Mesendoderm (in vitro differentiated cells): ENCODE data around the gene UTS2R.

Source experiments
- DNase-seq: peaks from one replicate; pipeline ENCODE4 v3.0.0; 2013
- H2AK5ac ChIP-seq: 2 replicates; pipeline ENCODE4 v1.6.1; 2013; ENCODE audit warnings: low read length, inconsistent platforms
- H2BK120ac ChIP-seq: 2 replicates; pipeline ENCODE4 v1.6.1; 2013; ENCODE audit warnings: low read depth, mild to moderate bottlenecking, low read length, moderate library complexity, mixed read lengths
- H2BK15ac ChIP-seq: replicated peaks from 2 replicates; pipeline ENCODE4 v1.6.1; 2013; ENCODE audit warnings: low read depth, mild to moderate bottlenecking, moderate library complexity
- H2BK5ac ChIP-seq: 2 replicates; pipeline ENCODE4 v1.6.1; 2013; ENCODE audit warnings: low read length, inconsistent platforms
- H3K18ac ChIP-seq: 2 replicates; pipeline ENCODE4 v1.6.1; 2013; ENCODE audit warnings: mild to moderate bottlenecking, low read length, mixed read lengths
- H3K23ac ChIP-seq: one replicate; pipeline ENCODE4 v1.6.1; 2013; ENCODE audit warnings: low read length
- H3K27ac ChIP-seq: 2 replicates; pipeline ENCODE4 v1.5.1; 2013; ENCODE audit warnings: low read depth, mild to moderate bottlenecking, inconsistent platforms, low read length, moderate library complexity
- H3K27me3 ChIP-seq: 2 replicates; pipeline ENCODE4 v1.6.1; 2013; ENCODE audit warnings: low read length, control low read depth, mild to moderate bottlenecking, inconsistent platforms; ENCODE audit not compliant: insufficient read depth, poor library complexity
- H3K36me3 ChIP-seq: 2 replicates; pipeline ENCODE4 v1.6.1; 2013; ENCODE audit warnings: low read length, inconsistent platforms; ENCODE audit not compliant: control insufficient read depth, insufficient read depth
- H3K4ac ChIP-seq: one replicate; pipeline ENCODE4 v1.6.1; 2013; ENCODE audit warnings: low read depth, mild to moderate bottlenecking, low read length, moderate library complexity
- H3K4me1 ChIP-seq: 2 replicates; pipeline ENCODE4 v1.6.1; 2013; ENCODE audit warnings: low read depth, low read length, inconsistent platforms; ENCODE audit not compliant: control insufficient read depth
- H3K4me2 ChIP-seq: 2 replicates; pipeline ENCODE4 v1.6.1; 2013; ENCODE audit warnings: low read length
- H3K4me3 ChIP-seq: 2 replicates; pipeline ENCODE4 v1.5.1; 2013; ENCODE audit warnings: mild to moderate bottlenecking, low read length
- H3K56ac ChIP-seq: one replicate; pipeline ENCODE4 v1.6.1; 2013; ENCODE audit warnings: low read length
- H3K79me1 ChIP-seq: 2 replicates; pipeline ENCODE4 v1.6.1; 2013; ENCODE audit warnings: low read length, inconsistent platforms
- H3K79me2 ChIP-seq: 2 replicates; pipeline ENCODE4 v1.6.1; 2013; ENCODE audit warnings: mild to moderate bottlenecking, low read length; ENCODE audit not compliant: control insufficient read depth, insufficient read depth
- H3K9ac ChIP-seq: 2 replicates; pipeline ENCODE4 v1.6.1; 2013; ENCODE audit warnings: low read length, inconsistent platforms
- H4K5ac ChIP-seq: one replicate; pipeline ENCODE4 v1.6.1; 2013; ENCODE audit warnings: low read length
- H4K8ac ChIP-seq: one replicate; pipeline ENCODE4 v1.6.1; 2013; ENCODE audit warnings: low read depth, mild to moderate bottlenecking, control low read depth, low read length, moderate library complexity
- WGBS: extraction: QIAGEN DNeasy Blood & Tissue Kit; methylation state at CpG from one replicate; pipeline ENCODE4 v1.1.7; 2013; ENCODE audit warnings: low lambda C conversion rate, missing lambda C conversion rate; ENCODE audit not compliant: insufficient coverage; ENCODE audit errors: extremely low coverage; 5-methylcytosine and 5-hydroxymethylcytosine counted together

The UTS2R gene

GRCh38 chr17:82399041-82399441, 27.5 kb downstream of the UTS2R start:
- Histone ChIP-seq H3K9ac (no peak overlapping the region), H3K23ac (no peak overlapping the region)

GRCh38 chr17:82399601-82400101, 28.1 kb downstream of the UTS2R start:
- no peaks in the 10 kb centered on the region for H3K36me3 ChIP-seq
- no peak overlapping the region for H4K5ac ChIP-seq
- no CpG with 5 or more reads among the region's 18 CpGs for WGBS
- DNase-seq: no peak
- H3K4me2 ChIP-seq: no peak overlapping the region
- no peak overlapping the region for H2BK5ac ChIP-seq
- no peak overlapping the region for H3K23ac ChIP-seq
- H3K4me1 ChIP-seq: no peaks in the 10 kb centered on the region
- H3K18ac ChIP-seq: no peak overlapping the region
- H3K79me2 ChIP-seq: no peaks in the 10 kb centered on the region
- no peaks in the 10 kb centered on the region for H3K27me3 ChIP-seq
- no peak overlapping the region for H3K4me3 ChIP-seq
- no peak overlapping the region for H4K8ac ChIP-seq
- no peak overlapping the region for H3K4ac ChIP-seq
- no peak overlapping the region for H2BK15ac ChIP-seq
- H2BK120ac ChIP-seq: no peak overlapping the region
- H3K9ac ChIP-seq: no peak overlapping the region
- H2AK5ac ChIP-seq: no peak overlapping the region
- no peak overlapping the region for H3K27ac ChIP-seq
- H3K56ac ChIP-seq: no peak overlapping the region
- H3K79me1 ChIP-seq: no peaks in the 10 kb centered on the region

More at GRCh38 chr17:82399041-82399441, 27.5 kb downstream of the UTS2R start:
- H3K27me3 ChIP-seq: no peaks in the 10 kb centered on the region
- no peak overlapping the region for H2BK15ac ChIP-seq
- no peak overlapping the region for H3K27ac ChIP-seq
- H2BK5ac ChIP-seq: no peak overlapping the region
- H4K8ac ChIP-seq: no peak overlapping the region
- H3K79me1 ChIP-seq: no peaks in the 10 kb centered on the region
- H3K56ac ChIP-seq: no peak overlapping the region
- no CpG with 5 or more reads among the region's 13 CpGs for WGBS
- H3K4me2 ChIP-seq: no peak overlapping the region
- H3K36me3 ChIP-seq: no peaks in the 10 kb centered on the region
- H2AK5ac ChIP-seq: no peak overlapping the region
- no peak overlapping the region for H4K5ac ChIP-seq
- DNase-seq: no peak
- no peak overlapping the region for H3K18ac ChIP-seq
- no peak overlapping the region for H2BK120ac ChIP-seq
- H3K4me1 ChIP-seq: no peaks in the 10 kb centered on the region
- H3K4ac ChIP-seq: no peak overlapping the region
- no peak overlapping the region for H3K4me3 ChIP-seq
- H3K79me2 ChIP-seq: no peaks in the 10 kb centered on the region

- Histone ChIP-seq H3K36me3 (no peaks in the 10 kb centered on the region), H4K5ac (no peak overlapping the region), H4K8ac (no peak overlapping the region), H3K4me1 (no peaks in the 10 kb centered on the region), H3K18ac (no peak overlapping the region), H3K4ac (no peak overlapping the region), H3K4me2 (no peak overlapping the region), H2BK5ac (no peak overlapping the region), H3K4me3 (no peak overlapping the region), H3K79me2 (no peaks in the 10 kb centered on the region), H3K56ac (no peak overlapping the region), H2AK5ac (no peak overlapping the region), H3K27ac (no peak overlapping the region), H3K27me3 (no peaks in the 10 kb centered on the region), H3K79me1 (no peaks in the 10 kb centered on the region), H2BK120ac (no peak overlapping the region), H3K23ac (no peak overlapping the region), H3K9ac (no peak overlapping the region), H2BK15ac (no peak overlapping the region)
- no peak for DNase-seq
- WGBS: no CpG with 5 or more reads among the region's 7 CpGs
Observed at GRCh38 chr17:82400206-82400605, 28.6 kb downstream of the UTS2R start.

DNA sequence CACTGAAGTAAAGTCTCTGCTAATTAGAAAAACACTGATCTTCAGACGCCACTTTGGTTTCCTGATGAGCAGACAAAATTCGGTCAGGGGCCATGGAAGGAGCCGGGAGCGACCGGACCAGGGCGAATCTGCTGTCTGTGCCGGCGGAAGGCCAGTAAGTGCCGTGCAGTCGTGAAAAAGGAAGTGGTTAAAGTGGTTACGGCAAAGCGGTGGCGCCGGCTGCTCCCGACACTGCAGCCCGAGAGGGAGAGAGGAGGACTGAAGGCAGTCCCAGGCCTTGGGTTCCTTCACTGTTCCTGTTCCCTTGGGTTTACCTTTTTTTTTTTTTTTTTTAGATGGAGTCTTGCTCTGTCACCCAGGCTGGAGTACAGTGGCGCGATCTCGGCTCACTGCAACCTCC, 29.3 kb downstream of the UTS2R start:
- no CpG with 5 or more reads among the region's 19 CpGs for WGBS
- H2AK5ac ChIP-seq: no peak overlapping the region
- no peak overlapping the region for H3K27ac ChIP-seq
- DNase-seq: no peak
- no peaks in the 10 kb centered on the region for H3K79me2 ChIP-seq
- H3K4me1 ChIP-seq: no peaks in the 10 kb centered on the region
- H3K9ac ChIP-seq: no peak overlapping the region
- H3K23ac ChIP-seq: no peak overlapping the region
- H3K56ac ChIP-seq: no peak overlapping the region
- H3K4me2 ChIP-seq: no peak overlapping the region
- H2BK5ac ChIP-seq: no peak overlapping the region
- H3K27me3 ChIP-seq: no peaks in the 10 kb centered on the region
- H3K4ac ChIP-seq: no peak overlapping the region
- no peak overlapping the region for H2BK120ac ChIP-seq
- no peak overlapping the region for H4K5ac ChIP-seq
- H4K8ac ChIP-seq: no peak overlapping the region
- H3K4me3 ChIP-seq: no peak overlapping the region
- H3K36me3 ChIP-seq: no peaks in the 10 kb centered on the region
- H3K18ac ChIP-seq: no peak overlapping the region
- no peaks in the 10 kb centered on the region for H3K79me1 ChIP-seq
- no peak overlapping the region for H2BK15ac ChIP-seq

- no peak overlapping the region for H3K23ac ChIP-seq
- no peak overlapping the region for H3K9ac ChIP-seq
- H3K79me2 ChIP-seq: no peaks in the 10 kb centered on the region
- H3K4ac ChIP-seq: no peak overlapping the region
- H3K4me2 ChIP-seq: no peak overlapping the region
- no peaks in the 10 kb centered on the region for H3K36me3 ChIP-seq
- no peak overlapping the region for H3K27ac ChIP-seq
- no peak overlapping the region for H2BK120ac ChIP-seq
- no peak overlapping the region for H2BK5ac ChIP-seq
- H3K27me3 ChIP-seq: no peaks in the 10 kb centered on the region
- no peak overlapping the region for H3K4me3 ChIP-seq
- no peak overlapping the region for H3K56ac ChIP-seq
- no peak overlapping the region for H2AK5ac ChIP-seq
- H4K8ac ChIP-seq: no peak overlapping the region
- DNase-seq: no peak
- no peaks in the 10 kb centered on the region for H3K4me1 ChIP-seq
- H3K79me1 ChIP-seq: no peaks in the 10 kb centered on the region
- no peak overlapping the region for H3K18ac ChIP-seq
- WGBS: no CpG with 5 or more reads among the region's 7 CpGs
- H2BK15ac ChIP-seq: no peak overlapping the region
- H4K5ac ChIP-seq: no peak overlapping the region
Observed at GRCh38 chr17:82402865-82403264, 31.3 kb downstream of the UTS2R start.
